Motor neuron (in vitro differentiated cells): ENCODE measurements around the gene EYS. TPM values are rescaled to one million over a fixed set of nuclear protein-coding genes. Genes with fewer than 3 reads are reported as not detected.
"Not testable (repeated sequence)": the region's sequence is repeated elsewhere in the genome, so short reads cannot be mapped to it uniquely, and the experiment has no call there.

ENCODE experiments used
- ATAC-seq, 8 experiments: fragments of 200-7000 bp; cut with Tn5 transposase; replicated peaks in 6 of 8; 2 replicates each; pipeline ENCODE4 v1.8.0; 2021; ENCODE audit warnings: mild to moderate bottlenecking in 8 of 8, moderate library complexity in 8 of 8
- H3K27ac ChIP-seq, 2 donors: fragments of 250-450 bp; sonication (Bioruptor Pico); 2 replicates each; pipeline ENCODE4 v1.9.0; 2021; ENCODE audit warnings: antibody characterized with exemption in 2 of 2, mild to moderate bottlenecking in 2 of 2, moderate library complexity in 1 of 2
- H3K4me1 ChIP-seq, 2 donors: fragments of 250-450 bp; sonication (Bioruptor Pico); replicated peaks in 1 of 2; 2 replicates each; pipeline ENCODE4 v1.6.1; 2021; ENCODE audit warnings: antibody characterized with exemption in 2 of 2, mild to moderate bottlenecking in 2 of 2, moderate library complexity in 1 of 2
- H3K4me3 ChIP-seq, 5 donors: fragments of 250-450 bp; sonication (Bioruptor Pico); 2 replicates each; pipeline ENCODE4 v1.9.0; 2021; ENCODE audit warnings: antibody characterized with exemption in 5 of 5, mild to moderate bottlenecking in 5 of 5, moderate library complexity in 4 of 5
- WGBS, 10 experiments: fragments of 450-650 bp; shearing (Covaris generic); methylation state at CpG; one replicate each; pipeline ENCODE4 v1.0.0; 2022; 5-methylcytosine and 5-hydroxymethylcytosine counted together
- in situ Hi-C, 9 experiments: fragments of 400-800 bp; cut with MboI; loops; one replicate each; pipeline ENCODE4 v1.15.0; 2021; ENCODE audit warnings: low sequenced_read_pairs in 9 of 9, low pct_unique_long_range_greater_than_20kb in 2 of 9; ENCODE audit not compliant: unreplicated experiment in 9 of 9
- total RNA-seq, 8 experiments: library from RNA; unstranded; fragments of 300-600 nt; gene quantifications; 2 replicates each; pipeline versions ENCODE4 v1.2.3 to v1.2.4, GENCODE V29; 2022

EYS gene
- total RNA-seq, 8 experiments from 2014 or later = 0.71 to 3.7 (median 1.2) TPM

DNA sequence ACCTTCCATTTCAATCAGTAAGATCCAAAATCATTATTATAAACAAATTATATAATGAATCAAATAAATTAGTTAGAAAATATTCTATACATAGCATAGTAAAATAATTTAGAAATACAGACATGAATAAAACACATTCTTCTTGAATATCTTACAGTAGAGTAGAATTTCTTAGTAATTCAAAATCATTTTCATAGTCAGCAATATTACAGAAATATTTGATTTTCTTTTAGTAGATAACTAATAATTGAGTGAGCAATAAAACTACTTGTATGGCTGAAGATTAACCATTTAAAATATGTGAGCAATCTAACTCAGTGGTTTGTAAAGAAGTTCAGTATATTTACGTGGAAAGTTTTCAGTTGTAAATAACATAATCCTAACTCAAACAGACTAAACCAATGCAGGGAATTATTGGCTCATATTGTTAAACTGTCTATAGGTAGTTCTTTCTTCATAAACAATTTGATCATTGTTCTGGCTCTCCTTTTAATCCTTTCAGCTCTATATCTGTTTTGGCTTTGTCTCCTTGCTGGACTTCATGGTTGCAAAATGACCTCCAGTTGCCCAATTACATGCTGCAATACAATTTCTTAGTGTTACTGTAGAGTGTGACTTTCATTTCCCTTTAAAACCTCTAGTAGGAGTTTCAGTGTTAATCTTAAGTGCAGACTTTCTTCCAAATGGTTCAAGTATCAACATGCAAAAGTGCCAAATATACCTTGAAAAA is 307.5 kb downstream of the EYS start:
- H3K27ac ChIP-seq = no peak overlapping the region
- ATAC-seq = no peak
- in situ Hi-C loops = no loop called here
- H3K4me1 ChIP-seq = no peaks in the 10 kb centered on the region
- H3K4me3 ChIP-seq = no peak overlapping the region
- 0 to 100% (median 38%) methylated on average over 1 of the region's 1 CpG; no CpG with 5 or more reads in 2 of the 10 experiments for WGBS, 10 experiments

- H3K4me1 ChIP-seq = no peaks in the 10 kb centered on the region
- H3K4me3 ChIP-seq = no peak overlapping the region
- H3K27ac ChIP-seq = no peak overlapping the region
- WGBS, 10 experiments = 0 to 100% (median 83%) methylated on average over 1 to 2 of the region's 2 CpGs
- in situ Hi-C loops = no loop called here
- no peak for ATAC-seq
Measured at GRCh38 chr6:65398851-65399250, 308.2 kb downstream of the EYS start.

DNA sequence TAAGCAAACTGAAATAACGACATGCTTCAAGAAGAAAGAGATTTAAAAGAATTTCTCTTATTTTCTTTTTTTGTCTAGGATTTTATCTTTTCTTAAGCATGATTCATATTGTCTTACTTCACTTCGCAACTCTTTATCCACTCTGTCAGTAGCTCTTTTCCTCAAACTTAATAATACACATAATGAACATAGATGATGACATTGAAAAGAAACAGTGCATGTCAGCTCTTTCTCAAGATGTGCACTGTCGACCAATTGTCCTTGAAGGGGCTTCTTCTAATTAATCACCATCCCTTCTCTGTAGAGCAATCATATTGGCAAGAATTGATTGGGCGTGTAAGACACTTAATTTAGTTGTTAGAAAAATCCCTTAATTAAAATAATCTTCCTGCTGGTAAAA is 356.5 kb downstream of the EYS start:
- in situ Hi-C loops = no loop called here
- Histone ChIP-seq H3K27ac (no peak overlapping the region), H3K4me1 (no peaks in the 10 kb centered on the region), H3K4me3 (no peak overlapping the region)
- WGBS, 10 experiments = 11 to 96% (median 62%) methylated on average over 1 to 4 of the region's 4 CpGs; no CpG with 5 or more reads in 1 of the 10 experiments
- ATAC-seq = no peak

DNA sequence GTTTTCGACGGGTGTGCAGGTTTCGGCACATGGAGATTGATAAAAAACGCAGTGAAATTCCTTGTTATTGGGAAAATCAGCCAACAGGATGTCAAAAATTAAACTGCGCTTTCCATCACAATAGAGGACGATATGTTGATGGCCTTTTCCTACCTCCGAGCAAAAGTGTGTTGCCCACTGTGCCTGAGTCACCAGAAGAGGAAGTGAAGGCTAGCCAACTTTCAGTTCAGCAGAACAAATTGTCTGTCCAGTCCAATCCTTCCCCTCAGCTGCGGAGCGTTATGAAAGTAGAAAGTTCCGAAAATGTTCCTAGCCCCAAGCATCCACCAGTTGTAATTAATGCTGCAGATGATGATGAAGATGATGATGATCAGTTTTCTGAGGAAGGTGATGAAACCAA is 404.4 kb downstream of the EYS start:
- H3K27ac ChIP-seq, in situ Hi-C loops, H3K4me3 ChIP-seq, ATAC-seq, H3K4me1 ChIP-seq: not testable (repeated sequence)
- WGBS, 10 experiments = no CpG with 5 or more reads among the region's 10 CpGs

GRCh38 chr6:65299236-65299635 is 407.8 kb downstream of the EYS start:
- no peak overlapping the region for H3K27ac ChIP-seq
- in situ Hi-C loops = no loop called here
- 0 to 84% (median 58%) methylated on average over 1 to 2 of the region's 2 CpGs; no CpG with 5 or more reads in 1 of the 10 experiments for WGBS, 10 experiments
- no peak overlapping the region for H3K4me3 ChIP-seq
- H3K4me1 ChIP-seq = no peaks in the 10 kb centered on the region
- ATAC-seq = no peak

DNA sequence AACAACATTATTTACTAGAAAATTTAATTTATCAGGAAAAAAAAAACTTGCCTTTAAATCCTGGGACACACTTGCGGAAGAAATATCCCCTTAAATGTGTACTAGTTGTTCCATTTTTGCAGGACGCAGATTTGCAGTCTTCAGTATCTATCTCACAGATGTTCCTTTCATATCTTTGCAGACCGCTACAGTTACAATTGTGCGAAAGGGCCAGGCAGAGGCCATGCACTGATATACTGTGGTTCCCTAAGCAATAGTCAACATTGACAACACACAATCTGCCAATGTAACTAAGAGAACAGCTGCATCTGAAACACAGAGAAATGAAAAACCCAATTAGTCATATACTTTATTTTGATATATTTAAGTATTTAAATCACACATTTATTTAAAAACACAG is 411.2 kb downstream of the EYS start:
- WGBS, 10 experiments = 30 to 100% (median 74%) methylated on average over 1 to 4 of the region's 4 CpGs; no CpG with 5 or more reads in 1 of the 10 experiments
- Histone ChIP-seq H3K4me3 (no peak overlapping the region), H3K27ac (no peak overlapping the region), H3K4me1 (no peaks in the 10 kb centered on the region)
- in situ Hi-C loops = no loop called here
- no peak for ATAC-seq

GRCh38 chr6:65289491-65289890 is 417.5 kb downstream of the EYS start:
- Histone ChIP-seq H3K27ac (no peak overlapping the region), H3K4me1 (no peaks in the 10 kb centered on the region), H3K4me3 (no peak overlapping the region)
- in situ Hi-C loops = no loop called here
- WGBS, 10 experiments = 0 to 100% (median 74%) methylated on average over 1 to 2 of the region's 2 CpGs
- ATAC-seq = no peak

GRCh38 chr6:65285275-65285674 is 421.8 kb downstream of the EYS start:
- Histone ChIP-seq H3K4me3 (no peak overlapping the region), H3K27ac (no peak overlapping the region), H3K4me1 (no peaks in the 10 kb centered on the region)
- no peak for ATAC-seq
- in situ Hi-C loops = no loop called here

GRCh38 chr6:65280060-65280459 is 427.0 kb downstream of the EYS start:
- in situ Hi-C loops = no loop called here
- ATAC-seq = peak in 1 of 8 experiments; percentile 38
- Histone ChIP-seq H3K4me3 (no peak overlapping the region), H3K4me1 (no peaks in the 10 kb centered on the region), H3K27ac (no peak overlapping the region)
- WGBS, 10 experiments = 46 to 100% (median 83%) methylated on average over 1 to 3 of the region's 3 CpGs

DNA sequence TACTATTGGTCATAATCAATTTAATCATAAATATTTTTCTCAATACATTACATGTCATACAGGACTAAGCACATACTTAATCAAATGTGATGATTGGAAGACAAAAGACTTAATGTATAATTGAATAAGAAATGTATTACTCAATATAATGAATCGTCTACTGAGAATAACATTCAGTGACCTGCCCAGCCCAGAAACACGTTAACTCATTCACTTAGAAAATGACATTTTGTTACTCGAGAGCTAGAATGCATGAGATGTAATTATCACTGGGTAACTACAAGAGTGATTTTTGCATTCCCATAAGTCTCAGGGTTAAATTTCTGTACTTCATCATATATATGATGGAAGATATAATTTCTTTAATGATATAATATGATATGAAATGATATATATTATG is 444.8 kb downstream of the EYS start:
- ATAC-seq = peak in 3 of 8 experiments; percentile 11 to 64 (median 56)
- 0 to 80% (median 54%) methylated on average over 1 to 3 of the region's 3 CpGs; no CpG with 5 or more reads in 2 of the 10 experiments for WGBS, 10 experiments
- in situ Hi-C loops = no loop called here

GRCh38 chr6:65259982-65260381 is 447.0 kb downstream of the EYS start:
- H3K4me1 ChIP-seq = peaks cover 0 to 7% of the 10 kb centered on the region in 2 donors
- WGBS, 10 experiments = 0 to 100% (median 53%) methylated on average over 1 to 3 of the region's 5 CpGs; no CpG with 5 or more reads in 4 of the 10 experiments
- no peak overlapping the region for H3K27ac ChIP-seq
- in situ Hi-C loops = no loop called here
- ATAC-seq = no peak
- H3K4me3 ChIP-seq = no peak overlapping the region

More for the DNA sequence above, 444.8 kb downstream of the EYS start:
- Histone ChIP-seq H3K4me1 (peaks cover 0 to 7% of the 10 kb centered on the region in 2 donors), H3K4me3 (no peak overlapping the region), H3K27ac (no peak overlapping the region)

DNA sequence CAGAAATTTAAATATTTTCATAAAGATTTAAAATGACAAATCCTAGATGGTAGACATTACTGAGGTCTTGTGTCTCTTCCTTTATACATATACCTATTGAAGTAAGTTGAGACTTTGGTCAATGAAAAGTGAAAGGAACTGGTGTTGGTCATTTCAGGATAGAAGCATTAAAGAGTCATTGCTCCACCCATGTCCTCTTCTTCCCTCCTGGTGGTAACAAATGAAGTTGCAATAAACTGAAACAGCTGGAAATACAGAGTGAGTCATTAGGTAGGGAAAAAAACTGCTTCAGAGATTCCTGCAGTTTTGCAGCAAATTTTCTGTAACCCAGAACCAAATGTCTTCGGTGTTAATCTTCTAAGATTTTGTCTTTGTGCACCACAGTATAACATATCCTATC is 448.0 kb downstream of the EYS start:
- 0 to 100% (median 30%) methylated on average over 1 of the region's 1 CpG; no CpG with 5 or more reads in 3 of the 10 experiments for WGBS, 10 experiments
- no peak overlapping the region for H3K4me3 ChIP-seq
- ATAC-seq = peak in 3 of 8 experiments; percentile 44 to 51 (median 45)
- peaks cover 0 to 7% of the 10 kb centered on the region in 2 donors for H3K4me1 ChIP-seq
- in situ Hi-C loops = no loop called here
- no peak overlapping the region for H3K27ac ChIP-seq

- Histone ChIP-seq H3K4me1 (peaks cover 0 to 15% of the 10 kb centered on the region in 2 donors), H3K4me3 (no peak overlapping the region), H3K27ac (no peak overlapping the region)
- ATAC-seq = peak in 4 of 8 experiments; percentile 39 to 64 (median 52)
- in situ Hi-C loops = no loop called here
- WGBS, 10 experiments = 0 to 100% (median 92%) methylated on average over 1 of the region's 1 CpG; no CpG with 5 or more reads in 3 of the 10 experiments
Measured at GRCh38 chr6:65253041-65253440, 454.0 kb downstream of the EYS start.

DNA sequence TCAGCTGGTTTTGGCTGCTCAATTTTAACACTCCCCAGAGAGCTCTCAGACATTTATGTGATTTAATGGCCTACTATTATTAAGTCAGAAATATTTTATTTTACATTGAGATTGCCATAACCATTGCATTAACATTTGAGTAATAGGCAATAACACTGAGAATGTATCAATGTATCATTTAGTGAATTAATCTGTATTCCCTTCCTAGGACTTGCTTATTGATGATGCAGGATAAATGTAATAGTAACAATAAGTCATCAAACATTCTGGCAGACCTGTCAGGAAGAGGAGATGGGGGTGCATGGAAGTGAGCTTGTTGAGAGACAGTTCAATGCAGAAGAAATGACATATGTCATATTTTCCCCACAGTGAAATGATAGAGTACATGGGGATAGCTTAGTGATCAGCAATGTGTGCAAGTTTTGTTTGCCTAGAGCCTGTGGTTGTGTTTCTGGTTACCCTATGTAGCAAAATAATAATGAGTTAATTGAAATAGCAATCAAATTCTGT is 458.9 kb downstream of the EYS start:
- H3K27ac ChIP-seq = no peak overlapping the region
- in situ Hi-C loops = no loop called here

More for the DNA sequence above, 458.9 kb downstream of the EYS start:
- Histone ChIP-seq H3K4me3 (no peak overlapping the region), H3K4me1 (peaks cover 0 to 31% of the 10 kb centered on the region in 2 donors)
- ATAC-seq = peak in 4 of 8 experiments; percentile 62 to 94 (median 88)
